GM23338 (cell line): ENCODE measurements around the gene CHCHD3. TPM values are rescaled to one million over a fixed set of nuclear protein-coding genes. Genes with fewer than 3 reads are reported as not detected.

ENCODE experiments used
- ATAC-seq: fragments of 200-7000 bp; cut with Tn5 transposase; 3 replicates; pipeline ENCODE4 v1.9.1; 2020
- DNase-seq: peaks from one replicate; pipeline ENCODE4 v3.0.0-alpha.2; 2015; ENCODE audit warnings: low spot score
- H2AFZ ChIP-seq: fragments of 200-600 bp; sonication (generic); 2 replicates; pipeline ENCODE4 v1.8.0; 2016; ENCODE audit warnings: antibody characterized with exemption, mild to moderate bottlenecking, moderate library complexity
- H3F3A ChIP-seq: fragments of 200-600 bp; sonication (generic); replicated peaks from 2 replicates; pipeline ENCODE4 v1.8.0; 2017; ENCODE audit warnings: antibody characterized with exemption, mixed run types, low read depth
- H3K27ac ChIP-seq: fragments of 200-600 bp; sonication (generic); 2 replicates; pipeline ENCODE4 v1.6.1; 2016; ENCODE audit warnings: low read depth
- H3K27me3 ChIP-seq: fragments of 200-600 bp; sonication (generic); 2 replicates; pipeline ENCODE4 v1.8.0; 2016; ENCODE audit warnings: mild to moderate bottlenecking, mixed run types, moderate library complexity; ENCODE audit not compliant: insufficient read depth
- H3K36me3 ChIP-seq: fragments of 200-600 bp; sonication (generic); 2 replicates; pipeline ENCODE4 v1.8.0; 2016; ENCODE audit warnings: mild to moderate bottlenecking; ENCODE audit not compliant: insufficient read depth
- H3K4me1 ChIP-seq: fragments of 200-600 bp; sonication (generic); 2 replicates; pipeline ENCODE4 v1.8.0; 2016; ENCODE audit warnings: mild to moderate bottlenecking, moderate library complexity; ENCODE audit not compliant: insufficient read depth
- H3K4me2 ChIP-seq: fragments of 200-600 bp; sonication (generic); 2 replicates; pipeline ENCODE4 v1.7.1; 2017; ENCODE audit warnings: mixed run types
- H3K4me3 ChIP-seq: fragments of 200-600 bp; sonication (generic); 2 replicates; pipeline ENCODE4 v1.6.1; 2016; ENCODE audit warnings: mixed run types
- H3K79me2 ChIP-seq: fragments of 200-600 bp; sonication (generic); replicated peaks from 2 replicates; pipeline ENCODE4 v1.8.0; 2017; ENCODE audit warnings: mild to moderate bottlenecking; ENCODE audit not compliant: insufficient read depth
- H3K9me2 ChIP-seq: fragments of 200-600 bp; sonication (generic); 2 replicates; pipeline ENCODE4 v1.8.0; 2017; ENCODE audit not compliant: insufficient read depth
- H4K20me1 ChIP-seq: fragments of 200-600 bp; sonication (generic); replicated peaks from 2 replicates; pipeline ENCODE4 v1.8.0; 2017; ENCODE audit warnings: mild to moderate bottlenecking; ENCODE audit not compliant: insufficient read depth
- H3K27ac Mint-ChIP-seq: 2 replicates; pipeline ENCODE4 v1.8.0; 2020; ENCODE audit warnings: inconsistent platforms, mild to moderate bottlenecking, moderate library complexity, mixed read lengths
- H3K27me3 Mint-ChIP-seq: 3 replicates; pipeline ENCODE4 v1.8.0; 2022; ENCODE audit warnings: low read depth, mild to moderate bottlenecking, moderate library complexity, mixed read lengths, inconsistent platforms; ENCODE audit not compliant: insufficient read depth, poor library complexity
- H3K36me3 Mint-ChIP-seq: 3 replicates; pipeline ENCODE4 v1.8.0; 2021; ENCODE audit warnings: low read depth, mild to moderate bottlenecking, inconsistent platforms, moderate library complexity, mixed read lengths
- H3K4me1 Mint-ChIP-seq: 3 replicates; pipeline ENCODE4 v1.8.0; 2020; ENCODE audit warnings: mild to moderate bottlenecking, inconsistent platforms, mixed read lengths
- H3K4me3 Mint-ChIP-seq: 3 replicates; pipeline ENCODE4 v1.8.0; 2021; ENCODE audit warnings: moderate library complexity, mild to moderate bottlenecking, inconsistent platforms, mixed read lengths
- H3K9me3 Mint-ChIP-seq: 3 replicates; pipeline ENCODE4 v1.8.0; 2020; ENCODE audit warnings: moderate library complexity, mild to moderate bottlenecking, inconsistent platforms, mixed read lengths
- CREB1 ChIP-seq: fragments of 250-450 bp; sonication (Bioruptor Pico); IDR thresholded peaks from 2 replicates; pipeline ENCODE4 v1.5.0; 2020; ENCODE audit warnings: low read depth, mild to moderate bottlenecking, moderate library complexity
- CTCF ChIP-seq, 2 experiments: fragments of 200-600 bp in 1 of 2; sonication (generic) in 1 of 2; conservative IDR thresholded peaks; 2 replicates each; pipeline versions ENCODE4 v1.5.1 to v1.6.1; 2016 to 2017; ENCODE audit warnings: antibody characterized with exemption in 2 of 2, low read depth in 2 of 2, mild to moderate bottlenecking in 2 of 2, moderate library complexity in 1 of 2
- ETS1 ChIP-seq: IDR thresholded peaks from 2 replicates; pipeline ENCODE4 v1.6.1; 2016; ENCODE audit warnings: antibody characterized with exemption
- EZH2 ChIP-seq: fragments of 200-600 bp; sonication (generic); IDR thresholded peaks from one replicate; pipeline ENCODE4 v1.8.0; 2017; ENCODE audit warnings: antibody characterized with exemption, mild to moderate bottlenecking, low read depth; ENCODE audit not compliant: unreplicated experiment
- EZH2phosphoT487 ChIP-seq: fragments of 200-600 bp; sonication (generic); IDR thresholded peaks from one replicate; pipeline ENCODE4 v1.8.1; 2018; ENCODE audit warnings: antibody characterized with exemption; ENCODE audit not compliant: unreplicated experiment
- JUNB ChIP-seq: IDR thresholded peaks from one replicate; pipeline ENCODE4 v1.6.1; 2016; ENCODE audit warnings: antibody characterized with exemption; ENCODE audit not compliant: unreplicated experiment
- NANOG ChIP-seq: IDR thresholded peaks from 2 replicates; pipeline ENCODE4 v1.6.1; 2016; ENCODE audit warnings: antibody characterized with exemption, borderline replicate concordance
- POLR2AphosphoS5 ChIP-seq: IDR thresholded peaks from 2 replicates; pipeline ENCODE4 v1.6.1; 2016; ENCODE audit warnings: antibody characterized with exemption, low read depth
- STAT1 ChIP-seq: IDR thresholded peaks from one replicate; pipeline ENCODE4 v1.6.1; 2016; ENCODE audit warnings: antibody characterized with exemption; ENCODE audit not compliant: unreplicated experiment
- ZNF114 ChIP-seq: fragments of 250-450 bp; sonication (Bioruptor Pico); IDR thresholded peaks from 2 replicates; pipeline ENCODE4 v1.5.0; 2020; ENCODE audit warnings: mild to moderate bottlenecking, moderate library complexity
- ZNF331 ChIP-seq: fragments of 250-450 bp; sonication (Bioruptor Pico); IDR thresholded peaks from 2 replicates; pipeline ENCODE4 v1.5.0; 2020; ENCODE audit warnings: low read depth, mild to moderate bottlenecking, moderate library complexity
- ZNF462 ChIP-seq: fragments of 250-450 bp; sonication (Bioruptor Pico); IDR thresholded peaks from 2 replicates; pipeline ENCODE4 v1.5.0; 2020; ENCODE audit warnings: mild to moderate bottlenecking, moderate library complexity
- polyA plus RNA-seq: library from polyadenylated mRNA; unstranded; fragments of >200 nt; fragmentation: Nextera tagmentation; extraction: Ambion mirVana; gene quantifications from 2 replicates; pipeline ENCODE4 v1.2.1, GENCODE V29; 2016
- total RNA-seq: library from RNA; depleted of rRNA; stranded (reverse); fragments of >200 nt; shearing (Covaris generic); gene quantifications from 2 replicates; pipeline ENCODE4 v1.2.3, GENCODE V29; 2014

CHCHD3 gene
- total and polyA plus RNA-seq, 2 experiments from 2014 or later, result 107 to 131 TPM

- TF ChIP-seq CTCF (conservative IDR thresholded peaks at IDR 0.05; ENCODE audit: low read depth in 2 of 2), result no peak
- no peak for TF ChIP-seq EZH2
Observed at GRCh38 chr7:132882714-132883428, 199.0 kb downstream of the CHCHD3 start (continued).

GRCh38 chr7:132881317-132881716 is 200.6 kb downstream of the CHCHD3 start:
- ATAC-seq (no peak), DNase-seq (no peak)
- Histone ChIP-seq H3K4me3 (no peak overlapping the region), H3K27ac (no peak overlapping the region), H3K9me2 (no peaks in the 10 kb centered on the region), H3K36me3 (no peaks in the 10 kb centered on the region), H3F3A (no peaks in the 10 kb centered on the region), H4K20me1 (peaks cover 9% of the 10 kb centered on the region; the same call in 1 of the 2 replicates), H2AFZ (no peak overlapping the region), H3K27me3 (no peaks in the 10 kb centered on the region), H3K79me2 (peaks cover 31% of the 10 kb centered on the region), H3K4me1 (peaks cover 32% of the 10 kb centered on the region), H3K4me2 (no peak overlapping the region)
- Mint-ChIP-seq H3K27me3 (no peaks in the 10 kb centered on the region), H3K4me3 (no peak overlapping the region), H3K27ac (no peak overlapping the region), H3K36me3 (no peaks in the 10 kb centered on the region), H3K4me1 (peaks cover 45% of the 10 kb centered on the region), H3K9me3 (no peaks in the 10 kb centered on the region)
- TF ChIP-seq EZH2 (no peak), CREB1 (CRISPR knock-in tag) (no peak), ZNF114 (no peak), POLR2AphosphoS5 (no peak), CTCF (conservative IDR thresholded peaks at IDR 0.05; ENCODE audit: low read depth in 2 of 2) (no peak), ZNF331 (CRISPR knock-in tag) (no peak), ETS1 (no peak), ZNF462 (CRISPR knock-in tag) (no peak), EZH2phosphoT487 (no peak), NANOG (no peak), JUNB (no peak), STAT1 (no peak)
